ENCODE data around the gene ATXN1.
A peak's percentile ranks its signal among the peaks of the same experiment; 100 is the strongest.

Gene ATXN1

DNA sequence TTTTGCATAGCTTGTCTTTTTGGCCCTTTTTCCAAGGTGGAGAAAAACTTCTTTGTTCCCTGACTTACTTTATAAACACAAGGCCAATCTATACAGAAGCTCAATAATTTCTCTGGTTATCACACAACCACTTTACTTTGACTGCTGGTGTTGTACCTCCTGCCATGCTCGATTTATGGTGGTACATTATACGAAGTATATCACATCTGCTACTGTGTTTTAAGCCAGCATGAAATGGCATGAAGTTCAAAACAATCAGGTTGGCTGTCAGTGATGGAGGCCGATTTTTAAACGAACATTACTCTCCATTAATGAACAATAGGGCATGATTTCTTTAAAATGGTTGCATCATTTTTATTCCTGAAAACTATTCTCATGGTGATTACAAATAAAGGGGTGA is 21.0 kb upstream of the ATXN1 start:
- no peak for DNase-seq

DNA sequence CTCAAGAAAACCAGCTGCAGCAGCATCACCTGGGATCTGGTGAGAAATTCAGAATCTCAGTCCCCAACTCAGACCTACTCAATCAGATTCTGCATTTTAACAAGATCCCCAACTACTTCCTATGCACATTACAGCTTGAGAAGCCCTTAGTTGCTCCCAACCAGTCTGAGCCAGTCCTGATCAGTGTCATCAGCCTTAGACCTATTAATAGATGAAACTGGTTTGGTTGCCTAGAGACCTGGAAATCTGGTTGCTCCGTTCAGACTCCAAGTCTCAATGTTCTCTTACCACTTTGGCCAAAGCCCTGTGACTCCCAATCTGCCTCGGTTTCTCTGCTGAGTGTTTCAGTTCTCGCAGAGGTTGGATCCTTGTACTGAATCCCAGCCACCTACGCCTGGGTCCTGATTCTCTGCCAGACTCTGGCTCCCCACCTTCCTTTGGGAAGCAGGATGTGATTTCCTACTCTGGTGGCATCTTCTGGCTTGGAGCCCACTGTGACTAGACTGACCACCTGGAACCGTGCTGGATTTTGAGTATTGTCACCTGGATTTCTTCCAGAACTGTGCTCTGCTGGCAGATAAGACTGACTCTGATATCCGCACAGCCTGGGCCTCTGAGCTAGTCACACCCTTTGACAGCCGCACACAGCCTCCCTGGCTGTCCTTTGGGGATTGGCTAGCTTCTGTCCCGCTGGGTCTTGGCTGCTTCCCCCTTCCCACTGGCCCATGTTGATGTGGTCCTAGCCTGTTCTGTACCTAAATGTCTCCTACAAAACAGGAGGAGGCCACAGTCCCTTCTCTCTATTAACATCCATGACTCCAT is 20.3 kb upstream of the ATXN1 start:
- no peak for DNase-seq

- DNase-seq, result no peak
Observed at GRCh38 chr6:16778521-16778920, 17.3 kb upstream of the ATXN1 start.

- no peak for DNase-seq
Observed at GRCh38 chr6:16777794-16778193, 16.5 kb upstream of the ATXN1 start.

GRCh38 chr6:16776394-16777017 is 15.2 kb upstream of the ATXN1 start:
- no peak for DNase-seq

GRCh38 chr6:16774437-16774836 is 13.2 kb upstream of the ATXN1 start:
- no peak for DNase-seq

DNA sequence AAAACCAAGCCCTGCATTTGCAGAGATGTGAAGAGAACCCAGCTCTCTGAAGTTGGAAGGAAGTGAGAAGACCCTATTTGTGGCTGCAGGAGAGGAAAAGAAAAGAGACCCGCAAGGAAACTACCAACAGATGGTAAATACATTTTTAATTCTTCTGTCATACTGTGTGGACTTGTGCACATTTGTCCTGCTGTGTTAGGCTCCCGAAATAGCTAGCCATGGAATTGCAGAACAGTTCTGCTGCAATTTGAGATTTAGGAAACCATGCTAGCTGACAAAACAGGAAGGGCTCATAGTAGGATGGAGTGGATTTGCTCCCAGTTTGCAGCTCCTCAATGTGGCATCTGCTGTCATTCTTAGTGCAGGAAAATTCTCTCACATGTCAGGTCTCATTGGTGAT is 12.1 kb upstream of the ATXN1 start:
- DNase-seq, result no peak

DNA sequence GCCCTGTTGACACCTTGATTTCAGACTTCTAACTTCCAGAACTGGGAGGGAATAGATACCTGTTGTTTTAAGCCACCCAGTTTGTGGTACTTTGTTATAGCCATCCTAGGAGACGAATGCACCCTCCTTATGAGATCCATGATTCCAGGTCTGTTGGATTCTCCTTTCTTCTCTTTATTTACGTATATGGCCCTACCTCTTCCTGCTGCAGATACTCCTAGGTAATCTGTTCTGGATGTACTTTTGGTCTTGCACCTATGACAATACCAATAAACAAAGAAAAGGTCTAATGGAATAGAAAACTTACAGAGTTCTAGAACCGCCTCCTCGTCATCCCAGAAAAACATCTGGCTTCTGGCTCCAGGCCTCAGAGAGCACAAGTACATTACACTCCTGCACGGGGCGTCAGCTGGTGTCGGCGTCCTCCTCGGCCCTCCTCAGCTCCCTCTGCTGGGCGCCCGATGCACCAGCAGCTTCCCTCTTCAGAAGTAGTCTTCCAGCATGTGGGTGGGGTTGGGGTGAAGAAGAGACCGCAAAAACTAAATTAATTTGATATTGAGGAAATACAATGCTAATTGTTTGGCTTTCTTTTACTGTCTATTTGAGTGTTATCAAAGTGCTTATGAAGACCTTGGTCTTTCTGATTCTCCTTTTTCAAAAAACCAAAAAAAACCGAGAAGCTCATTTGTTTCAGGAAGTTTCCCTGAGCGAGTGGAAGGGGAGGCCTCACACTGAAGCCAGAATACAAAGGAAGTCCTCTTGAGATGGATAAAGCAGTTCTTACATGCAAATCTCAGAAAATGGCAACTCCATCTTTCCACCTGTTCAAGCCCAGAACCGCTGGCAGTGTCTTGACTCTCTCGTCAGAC is 9.7 kb upstream of the ATXN1 start:
- peak; percentile 84 for DNase-seq

DNA sequence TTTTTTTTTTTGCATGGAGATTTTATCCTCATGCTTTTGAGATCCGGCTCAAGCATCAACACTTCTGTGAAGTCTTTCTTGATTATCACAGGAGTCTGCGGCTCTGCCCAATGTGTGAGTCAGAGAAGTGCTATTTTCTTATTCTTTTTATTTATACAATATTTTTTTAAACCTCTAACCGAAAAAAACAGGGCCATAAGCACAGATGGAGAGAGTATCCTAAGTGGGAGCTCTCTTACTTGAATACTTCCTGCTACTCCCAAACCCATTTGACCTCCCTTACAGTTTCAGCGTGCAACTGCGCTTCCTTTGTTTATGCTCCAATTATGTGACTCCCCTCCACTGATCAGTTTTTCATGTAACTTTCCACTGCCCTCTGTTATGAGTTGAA is 8.7 kb upstream of the ATXN1 start:
- no peak for DNase-seq

GRCh38 chr6:16769131-16769985 is 8.1 kb upstream of the ATXN1 start:
- peak; percentile 61 for DNase-seq

- DNase-seq, result no peak
Observed at GRCh38 chr6:16768477-16768830, 7.2 kb upstream of the ATXN1 start.

- DNase-seq, result no peak
Observed at GRCh38 chr6:16767765-16768476, 6.7 kb upstream of the ATXN1 start.

DNA sequence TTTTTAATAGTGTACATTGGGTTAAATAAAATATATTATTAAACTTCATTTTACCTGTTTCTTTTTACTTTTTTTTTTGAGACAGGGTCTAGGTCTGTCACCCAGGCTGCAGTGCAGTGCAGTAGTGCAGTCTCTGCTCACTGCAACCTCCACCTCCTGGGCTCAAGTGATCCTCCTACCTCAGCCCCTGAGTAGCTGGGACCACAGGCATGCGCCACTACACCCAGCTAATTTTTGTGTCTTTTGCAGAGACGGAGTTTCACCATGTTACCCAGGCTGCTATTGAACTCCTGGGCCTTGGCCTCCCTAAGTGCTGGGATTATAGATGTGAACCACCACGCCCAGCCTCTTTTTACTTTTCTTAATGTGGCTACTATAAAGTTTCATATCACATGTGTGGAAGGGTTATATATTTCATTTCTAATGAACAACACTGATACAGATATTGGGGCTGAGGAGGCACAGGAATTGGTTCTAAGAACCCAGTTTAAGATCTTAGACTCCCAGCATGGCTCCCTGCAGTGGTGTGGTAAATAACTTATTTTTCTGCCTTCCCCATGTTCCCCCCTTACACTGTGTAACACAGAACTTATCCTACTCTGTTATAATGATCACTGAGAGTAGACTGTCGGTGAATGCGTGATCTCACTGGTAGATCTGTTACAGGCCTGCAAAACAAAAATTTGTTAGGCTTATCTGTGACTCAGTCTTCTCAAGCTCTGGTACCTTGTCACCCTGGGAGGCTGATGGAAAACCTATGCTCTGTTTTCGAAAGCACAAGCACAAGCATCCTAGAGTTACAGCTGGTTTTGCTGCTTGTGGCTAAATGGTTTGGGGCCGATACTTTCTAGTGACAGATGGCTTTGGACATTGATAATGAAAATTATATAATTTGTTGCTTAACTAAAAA is 5.8 kb upstream of the ATXN1 start:
- DNase-seq, result no peak

DNA sequence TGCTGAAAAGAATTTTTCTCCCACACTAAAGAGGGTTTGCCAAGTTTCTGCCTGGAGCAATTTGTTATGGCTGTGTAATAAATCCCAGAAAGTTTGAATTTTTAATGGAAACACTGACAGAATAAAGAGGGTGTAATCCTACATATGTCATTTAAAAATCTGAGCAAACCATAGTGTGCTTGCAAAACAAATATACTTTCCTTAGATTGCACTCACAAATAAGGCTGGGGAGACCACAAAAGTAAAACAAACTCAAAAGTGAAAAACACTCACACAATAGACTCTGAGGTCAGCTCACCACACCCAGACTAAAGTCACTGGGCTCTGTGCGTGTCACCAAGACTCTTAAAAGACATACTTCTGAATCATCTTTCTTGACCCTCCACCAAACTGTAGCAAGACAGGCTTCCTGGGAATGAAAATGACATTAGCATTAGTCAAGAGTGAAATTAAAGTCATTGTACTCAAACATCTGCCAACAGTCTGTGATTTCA is 4.8 kb upstream of the ATXN1 start:
- DNase-seq, result no peak

DNA sequence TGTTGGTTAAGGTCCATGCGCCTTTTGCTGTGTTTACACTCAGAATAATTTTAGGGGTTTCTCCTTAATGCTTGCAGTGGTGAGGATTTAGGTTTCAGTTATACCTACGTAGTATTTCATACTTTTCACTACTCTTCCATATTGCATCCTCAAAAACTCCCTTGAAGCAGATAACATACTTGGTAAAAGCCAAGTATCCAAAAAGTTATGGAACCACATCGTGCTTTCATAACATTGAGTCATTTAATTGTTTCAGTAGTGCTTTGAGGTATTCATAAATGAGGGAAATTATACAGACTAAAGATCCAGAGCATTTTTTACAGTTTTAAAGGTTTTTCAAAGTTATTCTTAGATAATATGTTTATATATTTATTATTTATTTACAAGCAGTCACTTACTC is 4.0 kb upstream of the ATXN1 start:
- DNase-seq, result no peak

- DNase-seq, result no peak
Observed at GRCh38 chr6:16764188-16764950, 3.1 kb upstream of the ATXN1 start.

GRCh38 chr6:16762550-16763477 is 1.6 kb upstream of the ATXN1 start:
- DNase-seq, result peak; percentile 77

GRCh38 chr6:16762268-16762549 is 949 bp upstream of the ATXN1 start:
- DNase-seq, result no peak

All from activated CD8-positive, alpha-beta memory T cell treated with anti-CD3 and anti-CD28 coated beads, Interleukin-2, amount 50 U/mL, for 48 hours (primary cell).